ENCODE data around the gene DRD4. TPM values are rescaled to one million over a fixed set of nuclear protein-coding genes. Genes with fewer than 3 reads are reported as not detected.

The DRD4 gene
- total RNA-seq, 4 donors from 2014 or later = 0.88 to 0.89 TPM; not detected in 2

DNA sequence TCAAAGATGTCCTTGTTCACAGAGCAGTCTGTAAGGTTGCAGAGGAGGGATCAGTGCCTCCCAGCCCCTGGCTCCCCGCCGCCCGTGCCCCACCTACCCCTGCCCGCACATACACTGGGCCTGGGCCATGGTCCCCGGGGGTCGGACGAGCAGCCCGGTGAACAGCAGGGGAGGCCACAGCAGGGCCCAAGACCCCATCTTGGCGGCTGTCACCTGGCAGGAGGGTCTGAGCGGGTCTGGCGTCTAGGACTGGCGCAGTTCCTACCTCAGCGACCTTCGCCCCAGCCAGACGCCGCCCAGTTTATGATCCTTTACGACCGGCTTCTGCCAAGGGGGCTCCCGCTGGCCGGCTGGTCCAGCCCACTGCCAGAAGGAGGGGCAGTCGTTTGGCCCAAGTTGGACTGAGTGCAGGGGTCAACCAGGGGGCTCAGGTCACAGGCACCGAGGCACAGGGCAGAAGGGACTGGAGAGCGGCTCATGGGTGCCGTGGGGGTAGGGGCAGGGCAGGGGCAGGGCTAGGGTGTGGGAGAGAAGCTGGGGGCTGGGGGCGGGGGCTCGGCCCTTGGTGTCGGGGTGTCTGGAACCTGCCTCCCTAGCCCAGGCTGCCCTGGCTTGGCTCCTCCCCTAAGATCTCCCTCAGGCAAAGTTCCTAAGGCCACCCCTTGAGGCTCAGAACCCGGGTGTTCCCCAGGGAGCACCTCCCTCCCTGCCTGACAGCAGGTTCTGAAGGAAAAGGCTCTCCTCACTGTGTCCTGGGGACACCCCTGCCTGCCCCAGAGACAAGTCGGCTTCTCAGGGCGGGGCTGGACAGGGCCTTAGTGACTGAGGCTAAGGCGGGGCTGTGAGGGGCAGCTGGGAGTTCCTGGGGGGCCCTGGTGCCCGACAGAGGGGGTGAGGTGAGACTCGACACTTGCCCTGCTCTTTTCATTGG lies 12.1 kb upstream of the DRD4 start, which contains the start of gene CDHR5:
CDHR5 (minus strand) TSS at position 251 of the 931 bp plus-strand sequence; CDS start at position 198, 53 bp downstream.
- WGBS, 2 donors = 81 to 85% methylated on average over 10 to 14 of the region's 33 CpGs
- no peak within 1 kb of the TSS for H3K4me3 ChIP-seq (replicated peaks in 1 of 3)
- no peaks in the 10 kb centered on the region for H3K36me3 ChIP-seq
- no peaks in the 10 kb centered on the region for H3K27me3 ChIP-seq
- intact Hi-C loops (cut with DNase I) = no loop called here
- TF ChIP-seq POLR2A (IDR thresholded peaks at IDR 0.05) = no peak
- TF ChIP-seq, protein P1, sequence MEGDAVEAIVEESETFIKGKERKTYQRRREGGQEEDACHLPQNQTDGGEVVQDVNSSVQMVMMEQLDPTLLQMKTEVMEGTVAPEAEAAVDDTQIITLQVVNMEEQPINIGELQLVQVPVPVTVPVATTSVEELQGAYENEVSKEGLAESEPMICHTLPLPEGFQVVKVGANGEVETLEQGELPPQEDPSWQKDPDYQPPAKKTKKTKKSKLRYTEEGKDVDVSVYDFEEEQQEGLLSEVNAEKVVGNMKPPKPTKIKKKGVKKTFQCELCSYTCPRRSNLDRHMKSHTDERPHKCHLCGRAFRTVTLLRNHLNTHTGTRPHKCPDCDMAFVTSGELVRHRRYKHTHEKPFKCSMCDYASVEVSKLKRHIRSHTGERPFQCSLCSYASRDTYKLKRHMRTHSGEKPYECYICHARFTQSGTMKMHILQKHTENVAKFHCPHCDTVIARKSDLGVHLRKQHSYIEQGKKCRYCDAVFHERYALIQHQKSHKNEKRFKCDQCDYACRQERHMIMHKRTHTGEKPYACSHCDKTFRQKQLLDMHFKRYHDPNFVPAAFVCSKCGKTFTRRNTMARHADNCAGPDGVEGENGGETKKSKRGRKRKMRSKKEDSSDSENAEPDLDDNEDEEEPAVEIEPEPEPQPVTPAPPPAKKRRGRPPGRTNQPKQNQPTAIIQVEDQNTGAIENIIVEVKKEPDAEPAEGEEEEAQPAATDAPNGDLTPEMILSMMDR (IDR thresholded peaks at IDR 0.05) = no peak
- no peak within 1 kb of the TSS for H3K27ac ChIP-seq
- no peak for DNase-seq
- H3K9me3 ChIP-seq = no peaks in the 10 kb centered on the region
- H3K4me1 ChIP-seq = no peaks in the 10 kb centered on the region

DNA sequence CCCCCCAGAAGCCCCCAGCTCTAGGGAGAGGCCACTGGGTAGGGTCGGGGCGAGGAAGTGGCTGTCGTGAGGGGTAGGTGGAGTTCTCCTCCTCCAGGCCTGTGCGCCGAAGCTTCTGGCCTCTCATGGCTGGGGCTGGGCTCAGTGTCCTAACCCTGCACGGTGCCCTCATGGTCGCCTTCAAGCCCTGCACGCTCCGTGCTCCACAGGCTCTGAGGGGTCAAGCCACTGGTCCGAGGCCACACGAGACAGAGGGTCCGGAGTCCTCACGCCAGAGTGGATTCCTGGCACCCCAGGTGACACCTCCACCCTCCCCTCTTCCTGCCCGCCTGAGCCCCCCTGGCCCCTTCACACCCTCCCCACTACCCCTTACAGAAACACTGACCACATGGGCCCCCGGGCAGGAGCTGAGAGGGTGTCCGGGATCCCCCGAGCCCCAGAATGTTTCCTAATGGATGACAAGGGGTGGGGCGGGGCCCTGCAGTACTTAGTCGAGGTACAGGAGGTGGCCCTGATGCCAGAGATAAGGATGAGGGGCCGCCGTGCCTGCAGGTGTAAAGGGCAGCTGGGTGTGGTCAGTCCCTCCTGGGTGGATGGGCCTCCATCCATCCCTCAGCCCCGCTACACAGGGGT lies 11.3 kb upstream of the DRD4 start:
- intact Hi-C loops (cut with DNase I) = no loop called here

DNA sequence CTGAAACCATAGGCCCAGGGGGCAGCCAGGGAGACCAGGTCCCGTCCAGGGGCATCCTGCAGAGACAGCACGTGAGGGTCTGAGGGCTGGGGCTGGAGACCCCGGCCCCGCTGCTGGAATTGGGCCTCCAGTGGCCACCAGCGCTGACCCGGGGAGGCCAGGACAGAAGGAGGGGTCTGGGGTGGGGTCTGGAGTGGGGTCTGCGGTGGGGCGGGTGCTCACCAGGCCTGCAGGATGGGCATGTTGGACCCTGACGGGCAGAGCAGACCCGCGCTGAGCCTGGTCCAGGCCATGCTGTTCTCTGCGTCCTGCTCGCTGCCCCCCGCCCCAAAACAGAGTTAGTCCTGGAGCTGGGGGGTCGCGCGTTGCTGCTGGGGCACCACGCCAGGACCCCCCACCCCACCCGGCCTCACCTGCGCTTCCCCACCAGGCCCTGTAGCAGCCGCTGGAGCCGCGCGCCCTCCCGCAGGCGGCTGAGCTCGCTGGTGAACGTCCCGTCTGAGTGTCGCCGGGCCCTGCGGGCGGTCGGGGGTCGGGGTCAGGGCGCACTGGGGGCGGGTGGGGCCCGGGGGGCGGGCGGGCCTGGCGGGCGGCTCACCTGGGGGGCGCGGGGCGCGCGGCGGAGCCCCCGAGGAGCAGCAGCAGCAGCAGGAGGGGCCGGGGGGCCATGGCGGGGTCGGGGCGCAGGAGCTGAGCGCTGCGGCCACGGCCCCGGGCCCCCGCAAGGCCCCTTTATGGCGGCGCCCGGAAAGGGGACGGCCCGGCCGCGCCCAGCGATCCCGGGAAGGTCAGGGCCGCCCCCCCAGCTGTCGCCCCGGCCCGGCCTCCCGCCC lies 10.4 kb upstream of the DRD4 start, which contains the start of gene SCT:
SCT (minus strand) TSS at position 707 of the 833 bp plus-strand sequence; CDS start at position 669, 38 bp downstream.
- H3K27ac ChIP-seq = no peak within 1 kb of the TSS
- H3K4me1 ChIP-seq = no peaks in the 10 kb centered on the region
- WGBS, 2 donors = 38 to 100% methylated on average over 2 to 6 of the region's 72 CpGs
- intact Hi-C loops (cut with DNase I) = no loop called here
- H3K27me3 ChIP-seq = no peaks in the 10 kb centered on the region
- H3K9me3 ChIP-seq = no peaks in the 10 kb centered on the region
- no peak for DNase-seq
- H3K36me3 ChIP-seq = no peaks in the 10 kb centered on the region
- no peak within 1 kb of the TSS for H3K4me3 ChIP-seq (replicated peaks in 1 of 3)
- no peak for TF ChIP-seq POLR2A (IDR thresholded peaks at IDR 0.05)
- TF ChIP-seq, protein P1 (IDR thresholded peaks at IDR 0.05) = no peak

More for the DNA sequence above, 11.3 kb upstream of the DRD4 start:
- no peak overlapping the region for H3K4me3 ChIP-seq (replicated peaks in 1 of 3)
- no peak for TF ChIP-seq POLR2A (IDR thresholded peaks at IDR 0.05)
- TF ChIP-seq, protein P1 (IDR thresholded peaks at IDR 0.05) = no peak
- no peak for DNase-seq
- H3K4me1 ChIP-seq = no peaks in the 10 kb centered on the region
- H3K27ac ChIP-seq = no peak overlapping the region
- 84 to 88% methylated on average over 19 of the region's 22 CpGs for WGBS, 2 donors
- H3K9me3 ChIP-seq = no peaks in the 10 kb centered on the region
- no peaks in the 10 kb centered on the region for H3K27me3 ChIP-seq
- H3K36me3 ChIP-seq = no peaks in the 10 kb centered on the region

DNA sequence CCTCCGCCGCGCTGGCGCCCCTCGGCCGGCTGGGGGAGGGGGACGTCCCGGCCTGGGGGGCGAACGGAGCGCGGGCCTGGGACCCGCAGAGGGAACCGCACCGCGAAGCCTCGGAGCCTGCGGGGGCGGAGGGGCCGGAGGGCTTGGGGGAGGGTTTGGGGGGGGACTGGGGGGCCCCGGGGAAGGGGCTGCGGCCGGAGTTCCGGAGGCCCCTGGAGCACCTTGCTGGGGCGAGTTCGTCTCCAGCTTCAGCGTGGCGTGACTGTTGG lies 9.8 kb upstream of the DRD4 start:
- H3K27ac ChIP-seq = no peak overlapping the region
- no peaks in the 10 kb centered on the region for H3K27me3 ChIP-seq
- no peaks in the 10 kb centered on the region for H3K36me3 ChIP-seq
- DNase-seq = no peak
- H3K4me3 ChIP-seq (replicated peaks in 1 of 3) = no peak overlapping the region
- H3K9me3 ChIP-seq = no peaks in the 10 kb centered on the region
- TF ChIP-seq POLR2A (IDR thresholded peaks at IDR 0.05) = no peak
- TF ChIP-seq, protein P1 (IDR thresholded peaks at IDR 0.05) = no peak
- WGBS, 2 donors = 53 to 67% methylated on average over 2 to 4 of the region's 28 CpGs
- intact Hi-C loops (cut with DNase I) = no loop called here
- no peaks in the 10 kb centered on the region for H3K4me1 ChIP-seq

Data from thyroid gland (tissue), 4 donors.